Osteoblast (primary cell): ENCODE results near the gene SPDYA. TPM values are rescaled to one million over a fixed set of nuclear protein-coding genes. Genes with fewer than 3 reads are reported as not detected.

Source experiments
- DNase-seq: peaks from one replicate; pipeline ENCODE4 v3.0.0; 2011; ENCODE audit warnings: low spot score, mixed read lengths; ENCODE audit not compliant: insufficient read length; ENCODE audit errors: missing footprints
- H2AFZ ChIP-seq: 2 replicates; pipeline ENCODE4 v1.6.0; 2011; ENCODE audit warnings: mild to moderate bottlenecking, low read length
- H3K27ac ChIP-seq: 2 replicates; pipeline ENCODE4 v1.5.1; 2011; ENCODE audit warnings: mild to moderate bottlenecking, low read depth, low read length, moderate library complexity
- H3K27me3 ChIP-seq: 2 replicates; pipeline ENCODE4 v1.6.0; 2012; ENCODE audit warnings: mild to moderate bottlenecking, control low read depth, inconsistent platforms, low read length, moderate library complexity; ENCODE audit not compliant: insufficient read depth
- H3K36me3 ChIP-seq: 2 replicates; pipeline ENCODE4 v1.5.1; 2011; ENCODE audit warnings: mild to moderate bottlenecking, low read length, control low read depth, moderate library complexity; ENCODE audit not compliant: insufficient read depth
- H3K4me1 ChIP-seq: 2 replicates; pipeline ENCODE4 v1.5.1; 2011; ENCODE audit warnings: mild to moderate bottlenecking, low read length, control low read depth, moderate library complexity; ENCODE audit not compliant: insufficient read depth
- H3K4me2 ChIP-seq: 2 replicates; pipeline ENCODE4 v1.6.0; 2011; ENCODE audit warnings: mild to moderate bottlenecking, low read length; ENCODE audit not compliant: insufficient read depth
- H3K4me3 ChIP-seq: fragments of 200-600 bp; sonication (generic); 3 replicates; pipeline ENCODE4 v1.5.1; 2012; ENCODE audit warnings: mild to moderate bottlenecking, low read length, inconsistent platforms; ENCODE audit not compliant: insufficient read depth
- H3K79me2 ChIP-seq: 2 replicates; pipeline ENCODE4 v1.6.0; 2012; ENCODE audit warnings: mild to moderate bottlenecking, low read length, control low read depth, inconsistent platforms; ENCODE audit not compliant: insufficient read depth
- H3K9me3 ChIP-seq: 2 replicates; pipeline ENCODE4 v1.5.1; 2011; ENCODE audit warnings: low read depth, low read length, control low read depth
- H4K20me1 ChIP-seq: 2 replicates; pipeline ENCODE4 v1.6.0; 2012; ENCODE audit warnings: mild to moderate bottlenecking, low read length, control low read depth; ENCODE audit not compliant: insufficient read depth
- CTCF ChIP-seq: IDR thresholded peaks from 2 replicates; pipeline ENCODE4 v1.5.1; 2011; ENCODE audit warnings: mild to moderate bottlenecking, low read depth, low read length, moderate library complexity; ENCODE audit errors: extremely low read depth
- total RNA-seq: library from RNA; depleted of rRNA; stranded (reverse); fragments of >200 nt; gene quantifications from 2 replicates; pipeline ENCODE4 v1.2.3, GENCODE V29; 2012

SPDYA gene
- total RNA-seq, 1 donor: 0.72 TPM

- Histone ChIP-seq H3K27ac (no peak overlapping the region), H3K79me2 (no peaks in the 10 kb centered on the region), H2AFZ (no peak overlapping the region), H3K4me3 (no peak overlapping the region), H4K20me1 (no peaks in the 10 kb centered on the region), H3K4me2 (no peak overlapping the region), H3K36me3 (peaks cover 5% of the 10 kb centered on the region), H3K9me3 (no peaks in the 10 kb centered on the region), H3K27me3 (no peaks in the 10 kb centered on the region), H3K4me1 (no peaks in the 10 kb centered on the region)
- no peak for TF ChIP-seq CTCF
- no peak for DNase-seq
Observed at GRCh38 chr2:28855193-28855592, 44.6 kb downstream of the SPDYA start.

GRCh38 chr2:28855977-28856376, 45.3 kb downstream of the SPDYA start:
- Histone ChIP-seq H3K4me1 (no peaks in the 10 kb centered on the region), H3K4me2 (no peak overlapping the region), H3K4me3 (no peak overlapping the region), H2AFZ (no peak overlapping the region), H3K36me3 (peaks cover 5% of the 10 kb centered on the region), H4K20me1 (no peaks in the 10 kb centered on the region), H3K79me2 (no peaks in the 10 kb centered on the region), H3K27me3 (no peaks in the 10 kb centered on the region), H3K27ac (no peak overlapping the region), H3K9me3 (no peaks in the 10 kb centered on the region)
- no peak for DNase-seq
- TF ChIP-seq CTCF: no peak

- Histone ChIP-seq H4K20me1 (no peaks in the 10 kb centered on the region), H3K4me3 (peak overlapping the region; percentile 96), H3K27me3 (no peaks in the 10 kb centered on the region), H3K4me1 (peaks cover 21% of the 10 kb centered on the region), H3K36me3 (no peaks in the 10 kb centered on the region), H3K4me2 (peak overlapping the region; percentile 98), H2AFZ (no peak overlapping the region), H3K27ac (no peak overlapping the region), H3K79me2 (peaks cover 48% of the 10 kb centered on the region), H3K9me3 (no peaks in the 10 kb centered on the region)
- DNase-seq: no peak
- no peak for TF ChIP-seq CTCF
Observed at GRCh38 chr2:28868611-28869010, 58.0 kb downstream of the SPDYA start.

GRCh38 chr2:28869494-28870145, 59.0 kb downstream of the SPDYA start:
- Histone ChIP-seq H4K20me1 (no peaks in the 10 kb centered on the region), H3K36me3 (no peaks in the 10 kb centered on the region), H3K4me1 (peaks cover 21% of the 10 kb centered on the region), H2AFZ (peak overlapping the region; percentile 96), H3K4me2 (peak overlapping the region; percentile 98), H3K79me2 (peaks cover 42% of the 10 kb centered on the region), H3K9me3 (no peaks in the 10 kb centered on the region), H3K4me3 (peak overlapping the region; percentile 96), H3K27ac (peak overlapping the region; percentile 85), H3K27me3 (no peaks in the 10 kb centered on the region)
- TF ChIP-seq CTCF: no peak
- DNase-seq: no peak
